Heart right ventricle (tissue), 16 donors: ENCODE results near the gene TNFSF15. TPM values are rescaled to one million over a fixed set of nuclear protein-coding genes. Genes with fewer than 3 reads are reported as not detected.
"Not testable (repeated sequence)": the region's sequence is repeated elsewhere in the genome, so short reads cannot be mapped to it uniquely, and the experiment has no call there.

Experiments
- ATAC-seq, 8 donors: fragments of 200-7000 bp; cut with Tn5 transposase; one replicate each; pipeline ENCODE4 v1.9.1; 2020; ENCODE audit warnings: mild to moderate bottlenecking in 8 of 8, moderate library complexity in 8 of 8, moderate number of reproducible peaks in 1 of 8
- DNase-seq, 2 donors: peaks; one replicate each; pipeline ENCODE4 v3.0.0-alpha.2; 2020
- H3K27ac ChIP-seq, 10 donors: fragments of 200-600 bp; sonication (generic) in 2 of 10; one replicate each; pipeline versions ENCODE4 v1.5.0 to v1.8.0; 2020 to 2022; ENCODE audit warnings: mild to moderate bottlenecking in 3 of 10
- H3K27me3 ChIP-seq, 7 donors: fragments of 200-600 bp; one replicate each; pipeline ENCODE4 v1.8.0; 2021 to 2022; ENCODE audit warnings: mild to moderate bottlenecking in 2 of 7
- H3K36me3 ChIP-seq, 9 donors: fragments of 200-600 bp; sonication (generic) in 1 of 9; one replicate each; pipeline versions ENCODE4 v1.5.0 to v1.8.0; 2020 to 2022; ENCODE audit warnings: mild to moderate bottlenecking in 2 of 9
- H3K4me1 ChIP-seq, 9 donors: fragments of 200-600 bp; sonication (generic) in 1 of 9; one replicate each; pipeline versions ENCODE4 v1.5.0 to v1.8.0; 2020 to 2022; ENCODE audit warnings: mild to moderate bottlenecking in 4 of 9
- H3K4me3 ChIP-seq, 10 donors: fragments of 200-600 bp; sonication (generic) in 2 of 10; one replicate each; pipeline versions ENCODE4 v1.5.0 to v1.8.0; 2020 to 2022; ENCODE audit warnings: mild to moderate bottlenecking in 7 of 10, moderate library complexity in 2 of 10
- H3K9me3 ChIP-seq, 11 donors: fragments of 200-600 bp in 10 of 11; sonication (generic) in 2 of 11; one replicate each; pipeline versions ENCODE4 v1.5.0 to v1.8.0; 2013 to 2022; ENCODE audit warnings: mild to moderate bottlenecking in 2 of 11, control low read depth in 1 of 11, moderate library complexity in 1 of 11
- WGBS, 2 donors: extraction: QIAGEN DNeasy Blood & Tissue Kit; methylation state at CpG; one replicate each; pipeline ENCODE4 v1.1.7; 2013; ENCODE audit warnings: inconsistent platforms in 1 of 2; 5-methylcytosine and 5-hydroxymethylcytosine counted together
- intact Hi-C, 10 donors: fragments of 100-400 bp; cut with DNase I; formaldehyde crosslinking; loops; one replicate each; pipeline versions ENCODE4 v1.11.1 to v1.14.2; 2022
- polyA plus RNA-seq, 2 donors: library from polyadenylated mRNA; stranded (reverse); fragments of 200-250 nt; gene quantifications; one replicate each; pipeline ENCODE4 v1.2.3, GENCODE V29; 2013
- total RNA-seq, 10 donors: library from RNA; stranded (reverse); fragmentation: NEBNext Ultra II Directional in 3 of 10; extraction: Animal tissue kit (Norgen Biotek cat#: 25700) in 3 of 10; gene quantifications; one replicate each; pipeline versions ENCODE4 v1.2.1 to v1.2.4, GENCODE V29; 2021 to 2023
- TF ChIP-seq, protein P1 (sequence below), 9 donors: fragments of 200-600 bp; sonication (generic) in 2 of 9; IDR thresholded peaks; one replicate each; pipeline versions ENCODE4 v1.5.0 to v1.8.0; 2021 to 2022; ENCODE audit warnings: antibody characterized with exemption in 9 of 9, mild to moderate bottlenecking in 5 of 9, moderate library complexity in 1 of 9
- donor health status: Arrhythmogenic right ventricular cardiomyopathy.
- donor health status: ischemic (EF 13 %, LVEDD 7.1; RV severe dilation, severe dysfunction).
- donor health status: healthy with polysubstance abuse.
- donor health status: DM: no; HTN: yes; CAD: no.
- donor health status: DM: no; HTN: no; CAD: no.
- donor health status: ischemic (EF 25% LVEDD 6.9; RV normal size, moderate dysfunction).
- donor health status: ischemic (EF 25% LVEDD 5.7; RV mildly dilated, moderate dysfunction).
- donor health status: healthy.
- donor health status: DM: yes; HTN: yes; CAD: no.
- donor health status: Ischemic cardiomyopathy.
- donor health status: ischemic (EF 35%, LVEDD 5.7; RV mildly dilated, moderate dysfunction).
- donor health status: nonischemic (EF 11% LVEDD 7.7; RV severe dilation, severe dysfunction).
- donor health status: DM: yes; HTN: yes; CAD: no.
- donor health status: PGD.
- donor health status: ischemic (EF 29% LVEDD 5.4; RV normal size, mild dysfunction).
- donor health status: nonischemic (EF 23%, LVEDD 6.1; RV moderate dilation, normal function).

TNFSF15 gene
- total and polyA plus RNA-seq, 12 donors, result 0.01 to 0.62 (median 0.05) TPM; not detected in 5

DNA sequence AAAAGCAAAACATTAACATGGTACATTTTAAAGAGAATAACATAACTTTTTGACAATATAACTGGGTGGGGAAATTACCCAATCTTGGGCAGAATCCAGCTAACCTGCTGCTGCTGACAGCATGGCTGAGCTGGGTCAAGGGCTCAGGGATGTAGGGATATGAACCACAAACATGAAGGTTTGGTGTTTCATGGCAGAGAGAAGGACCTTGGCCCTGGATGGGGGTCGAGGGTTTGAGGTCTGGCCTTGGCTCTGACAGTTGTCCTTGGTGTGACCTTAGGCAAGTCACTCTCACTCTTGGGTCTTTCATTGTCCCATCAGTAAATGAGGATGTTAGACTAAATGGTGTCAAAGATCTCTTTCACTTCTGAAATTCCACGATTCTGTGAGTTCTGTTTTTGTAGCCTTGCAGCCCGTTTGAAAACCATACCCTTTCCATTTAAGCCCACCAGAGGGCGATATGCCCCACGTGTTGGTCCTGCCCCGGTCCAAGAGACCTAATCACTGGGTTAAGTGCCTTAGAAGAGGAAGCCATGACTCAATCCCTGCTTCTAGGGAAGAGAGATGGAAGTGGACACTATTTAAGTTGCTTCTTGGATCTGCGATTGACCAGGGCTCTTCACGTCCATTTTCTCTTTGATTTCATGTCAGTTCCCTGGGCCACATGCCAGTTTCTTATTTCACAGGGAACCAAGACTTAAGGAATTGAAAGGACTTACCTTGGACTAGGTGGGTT, 67.1 kb downstream of the TNFSF15 start:
- peak; percentile 21 to 69 for DNase-seq
- Histone ChIP-seq H3K27ac (no peak overlapping the region), H3K27me3 (peaks cover 0 to 13% (median 3%) of the 10 kb centered on the region in 7 donors), H3K4me3 (no peak overlapping the region), H3K9me3 (no peaks in the 10 kb centered on the region), H3K4me1 (peaks cover 0 to 13% (median 0%) of the 10 kb centered on the region in 9 donors), H3K36me3 (no peaks in the 10 kb centered on the region)
- TF ChIP-seq, protein P1, sequence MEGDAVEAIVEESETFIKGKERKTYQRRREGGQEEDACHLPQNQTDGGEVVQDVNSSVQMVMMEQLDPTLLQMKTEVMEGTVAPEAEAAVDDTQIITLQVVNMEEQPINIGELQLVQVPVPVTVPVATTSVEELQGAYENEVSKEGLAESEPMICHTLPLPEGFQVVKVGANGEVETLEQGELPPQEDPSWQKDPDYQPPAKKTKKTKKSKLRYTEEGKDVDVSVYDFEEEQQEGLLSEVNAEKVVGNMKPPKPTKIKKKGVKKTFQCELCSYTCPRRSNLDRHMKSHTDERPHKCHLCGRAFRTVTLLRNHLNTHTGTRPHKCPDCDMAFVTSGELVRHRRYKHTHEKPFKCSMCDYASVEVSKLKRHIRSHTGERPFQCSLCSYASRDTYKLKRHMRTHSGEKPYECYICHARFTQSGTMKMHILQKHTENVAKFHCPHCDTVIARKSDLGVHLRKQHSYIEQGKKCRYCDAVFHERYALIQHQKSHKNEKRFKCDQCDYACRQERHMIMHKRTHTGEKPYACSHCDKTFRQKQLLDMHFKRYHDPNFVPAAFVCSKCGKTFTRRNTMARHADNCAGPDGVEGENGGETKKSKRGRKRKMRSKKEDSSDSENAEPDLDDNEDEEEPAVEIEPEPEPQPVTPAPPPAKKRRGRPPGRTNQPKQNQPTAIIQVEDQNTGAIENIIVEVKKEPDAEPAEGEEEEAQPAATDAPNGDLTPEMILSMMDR (IDR thresholded peaks at IDR 0.05), result peak; percentile 49 to 86 (median 76)
- intact Hi-C loops, result loop anchor here (1.0 to 10.0 kb wide), 8 partner anchors 169 to 786 kb away; no protein-coding TSS in a partner anchor
- 20 to 23% methylated on average over 8 of the region's 8 CpGs for WGBS, 2 donors
- ATAC-seq, result peak in 7 of 8 donors; percentile 79 to 96 (median 85)

DNA sequence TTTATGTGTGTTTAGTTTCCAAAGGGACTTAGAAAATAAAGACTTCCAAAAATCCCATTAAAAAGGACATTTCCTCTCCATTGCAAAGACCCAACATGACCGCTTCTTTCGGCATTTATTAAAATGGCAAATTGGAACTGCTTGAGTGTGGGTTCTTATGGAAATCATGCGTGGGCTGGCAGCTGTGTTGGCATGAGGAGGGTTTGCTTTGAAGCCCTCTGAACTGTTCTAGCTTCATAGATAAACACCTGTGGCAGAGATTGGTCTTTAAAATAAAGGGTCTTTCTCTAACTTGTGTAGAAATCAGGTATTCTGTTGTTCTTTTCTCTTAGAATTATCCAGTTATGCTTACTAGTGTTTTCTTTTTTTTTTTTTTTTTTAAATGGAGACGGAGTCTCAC, 68.0 kb downstream of the TNFSF15 start:
- Histone ChIP-seq H3K36me3 (no peaks in the 10 kb centered on the region), H3K27ac (no peak overlapping the region), H3K4me3 (no peak overlapping the region), H3K4me1 (peaks cover 0 to 13% (median 0%) of the 10 kb centered on the region in 9 donors), H3K9me3 (no peaks in the 10 kb centered on the region), H3K27me3 (peaks cover 0 to 13% (median 3%) of the 10 kb centered on the region in 7 donors)
- intact Hi-C loops, result loop anchor here (1.0 to 10.0 kb wide), 7 partner anchors 169 to 787 kb away; no protein-coding TSS in a partner anchor
- WGBS, 2 donors, result 86 to 89% methylated on average over 4 of the region's 4 CpGs
- ATAC-seq, result no peak
- TF ChIP-seq, protein P1 (IDR thresholded peaks at IDR 0.05), result no peak
- no peak for DNase-seq

DNA sequence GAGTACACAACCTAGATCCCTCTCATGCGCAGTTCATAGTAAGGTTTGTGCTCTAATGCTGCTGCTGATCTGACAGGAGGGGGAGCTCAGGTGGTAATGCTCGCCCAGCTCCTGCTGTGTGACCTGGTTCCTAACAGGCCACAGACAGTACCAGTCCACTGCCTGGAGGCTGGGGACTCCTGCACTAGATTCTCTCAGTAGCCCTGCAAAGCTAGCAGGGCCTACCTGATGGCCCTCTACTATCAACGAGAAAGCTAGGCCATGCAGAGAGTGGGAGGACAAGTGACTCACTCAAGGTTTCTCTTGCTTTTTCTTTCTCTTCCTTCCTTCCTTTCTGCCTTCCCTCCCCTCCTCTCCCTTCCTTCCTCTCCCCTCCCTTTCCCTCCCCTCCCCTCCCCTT, 68.7 kb downstream of the TNFSF15 start:
- no peak for DNase-seq
- peaks cover 0 to 13% (median 0%) of the 10 kb centered on the region in 9 donors for H3K4me1 ChIP-seq
- no peak for ATAC-seq
- peaks cover 0 to 13% (median 3%) of the 10 kb centered on the region in 7 donors for H3K27me3 ChIP-seq
- H3K36me3 ChIP-seq, result no peaks in the 10 kb centered on the region
- WGBS, 2 donors, result 79 to 84% methylated on average over 3 of the region's 3 CpGs
- no peak overlapping the region for H3K4me3 ChIP-seq
- no peak overlapping the region for H3K27ac ChIP-seq
- no peaks in the 10 kb centered on the region for H3K9me3 ChIP-seq
- TF ChIP-seq, protein P1 (IDR thresholded peaks at IDR 0.05), result no peak
- intact Hi-C loops, result loop anchor here in 7 of 10 donors (5.0 to 10.0 kb wide), 4 partner anchors 170 to 788 kb away; no protein-coding TSS in a partner anchor

DNA sequence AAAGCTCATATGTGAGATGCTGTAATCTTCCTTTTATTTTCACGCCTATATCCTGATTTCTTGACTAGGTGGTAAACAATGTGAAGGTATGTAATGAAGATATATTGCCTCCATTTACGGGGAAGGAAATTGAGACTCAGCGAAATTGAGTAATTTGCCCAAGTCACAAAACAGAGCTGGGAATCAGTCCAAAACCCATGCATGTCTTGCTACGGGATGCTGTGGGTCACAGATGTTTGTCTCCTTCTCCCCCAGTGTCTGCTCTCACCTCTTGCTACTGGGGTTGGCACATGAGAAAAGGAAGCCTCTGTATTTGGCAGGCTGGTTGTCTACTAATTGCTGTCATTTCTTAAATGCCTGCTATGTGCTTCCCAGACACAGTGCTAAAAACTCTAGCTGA, 70.1 kb downstream of the TNFSF15 start:
- Histone ChIP-seq H3K9me3 (no peaks in the 10 kb centered on the region), H3K27me3 (peaks cover 0 to 12% (median 3%) of the 10 kb centered on the region in 7 donors), H3K4me3 (no peak overlapping the region), H3K27ac (no peak overlapping the region), H3K4me1 (peaks cover 0 to 13% (median 0%) of the 10 kb centered on the region in 9 donors), H3K36me3 (no peaks in the 10 kb centered on the region)
- WGBS, 2 donors, result 69 to 71% methylated on average over 4 of the region's 4 CpGs
- ATAC-seq (no peak), DNase-seq (no peak)
- TF ChIP-seq, protein P1 (IDR thresholded peaks at IDR 0.05), result no peak
- intact Hi-C loops, result loop anchor here in 7 of 10 donors (5.0 to 10.0 kb wide), 4 partner anchors 172 to 789 kb away; no protein-coding TSS in a partner anchor

DNA sequence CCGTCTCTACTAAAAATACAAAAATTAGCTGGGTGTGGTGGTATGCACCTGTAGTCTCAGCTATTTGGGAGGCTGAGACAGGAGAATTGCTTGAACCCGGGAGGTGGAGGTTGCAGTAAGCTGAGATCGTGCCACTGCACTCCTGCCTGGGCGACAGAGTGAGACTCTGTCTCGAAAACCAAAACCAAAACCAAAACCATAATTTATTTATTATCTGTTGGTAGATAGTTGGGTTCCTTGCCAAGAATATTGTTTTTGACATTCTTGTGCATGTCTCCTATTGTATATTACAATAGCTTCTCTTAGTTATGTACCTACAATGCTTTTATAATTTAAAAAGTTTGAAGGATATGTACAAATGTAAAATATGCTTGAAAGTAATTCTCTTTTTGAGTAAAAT, 70.7 kb downstream of the TNFSF15 start:
- intact Hi-C loops, result loop anchor here in 7 of 10 donors (5.0 to 10.0 kb wide), 4 partner anchors 172 to 790 kb away; no protein-coding TSS in a partner anchor
- H3K27me3 ChIP-seq, H3K4me3 ChIP-seq, ATAC-seq, H3K36me3 ChIP-seq, H3K27ac ChIP-seq, H3K9me3 ChIP-seq, DNase-seq: not testable (repeated sequence)
- peaks cover 0 to 13% (median 0%) of the 10 kb centered on the region in 9 donors for H3K4me1 ChIP-seq
- WGBS, 2 donors, result 76 to 88% methylated on average over 5 of the region's 5 CpGs
